H1 (cell line): ENCODE results near the gene SOWAHC. TPM values are rescaled to one million over a fixed set of nuclear protein-coding genes. Genes with fewer than 3 reads are reported as not detected.

Experiments used
- CTCF ChIA-PET: fragments of 300-600 bp; sonication (Branson Sonifier 250); formaldehyde crosslinking; loops from one replicate; lab custom pipeline; 2021; ENCODE audit not compliant: partially characterized antibody; lab: Charles Lee
- POLR2A ChIA-PET: fragments of 300-600 bp; sonication (Branson Sonifier 250); formaldehyde crosslinking; loops from one replicate; lab custom pipeline; 2021; ENCODE audit warnings: inconsistent platforms; ENCODE audit not compliant: partially characterized antibody; lab: Charles Lee
- DNase-seq, 2 experiments: peaks; one replicate each; pipeline versions ENCODE4 v3.0.0 to v3.0.0-alpha.2; 2010 to 2022; ENCODE audit warnings: low spot score in 2 of 2, low read depth in 1 of 2, mixed read lengths in 1 of 2
- FAIRE-seq: peaks from 2 replicates; lab custom pipeline; 2011; peaks lifted over from hg19 to GRCh38; lab: Jason Lieb, UNC
- H2AFZ ChIP-seq: 2 replicates; pipeline ENCODE4 v1.8.1; 2012; ENCODE audit warnings: low read length, inconsistent platforms
- H2AK5ac ChIP-seq: 2 replicates; pipeline ENCODE4 v1.6.1; 2013; ENCODE audit warnings: low read depth, low read length
- H2BK120ac ChIP-seq: replicated peaks from 2 replicates; pipeline ENCODE3; 2013; ENCODE audit warnings: low read depth, low read length, inconsistent platforms
- H2BK12ac ChIP-seq: 2 replicates; pipeline ENCODE4 v1.6.1; 2013; ENCODE audit warnings: low read depth, low read length
- H2BK15ac ChIP-seq: 2 replicates; pipeline ENCODE4 v1.6.1; 2013; ENCODE audit warnings: low read length
- H2BK20ac ChIP-seq: 2 replicates; pipeline ENCODE4 v1.6.1; 2013; ENCODE audit warnings: low read length
- H2BK5ac ChIP-seq: 2 replicates; pipeline ENCODE4 v1.6.1; 2013; ENCODE audit warnings: low read depth, low read length
- H3K14ac ChIP-seq: 2 replicates; pipeline ENCODE4 v1.6.1; 2013; ENCODE audit warnings: inconsistent platforms; ENCODE audit not compliant: insufficient read length
- H3K18ac ChIP-seq: 2 replicates; pipeline ENCODE4 v1.6.1; 2013; ENCODE audit warnings: low read length; ENCODE audit errors: extremely low read depth
- H3K23ac ChIP-seq: 2 replicates; pipeline ENCODE4 v1.6.1; 2013; ENCODE audit warnings: inconsistent platforms; ENCODE audit not compliant: insufficient read length
- H3K23me2 ChIP-seq: 2 replicates; pipeline ENCODE4 v1.6.1; 2013; ENCODE audit warnings: low read depth, low read length
- H3K27ac ChIP-seq: 2 replicates; pipeline ENCODE4 v1.6.1; 2011; ENCODE audit warnings: low read depth, low read length, inconsistent platforms
- H3K27me3 ChIP-seq, 4 experiments: replicated peaks in 1 of 4; 1 replicate in 1 of 4; 2 replicates in 3 of 4; pipeline versions ENCODE4 v1.6.1 to v1.8.1; 2011 to 2013; ENCODE audit warnings: low read length in 3 of 4, mild to moderate bottlenecking in 3 of 4, inconsistent platforms in 2 of 4, mixed read lengths in 2 of 4, moderate library complexity in 1 of 4; ENCODE audit not compliant: control insufficient read depth in 3 of 4, insufficient read depth in 3 of 4; ENCODE audit errors: extremely low read depth in 1 of 4
- H3K36me3 ChIP-seq, 4 experiments: 2 replicates each; pipeline versions ENCODE4 v1.6.1 to v1.8.1; 2011 to 2013; ENCODE audit warnings: mild to moderate bottlenecking in 4 of 4, low read length in 3 of 4, moderate library complexity in 2 of 4, control low read depth in 1 of 4, inconsistent platforms in 1 of 4; ENCODE audit not compliant: insufficient read depth in 4 of 4, control insufficient read depth in 2 of 4
- H3K4ac ChIP-seq: replicated peaks from 2 replicates; pipeline ENCODE3; 2013; ENCODE audit warnings: low read length, low read depth, mixed read lengths, inconsistent platforms; ENCODE audit not compliant: insufficient read length
- H3K4me1 ChIP-seq, 4 experiments: replicated peaks in 1 of 4; 1 replicate in 1 of 4; 2 replicates in 3 of 4; pipeline versions ENCODE4 v1.6.1 to v1.8.1; 2011 to 2013; ENCODE audit warnings: low read length in 3 of 4, inconsistent platforms in 2 of 4, mixed read lengths in 1 of 4; ENCODE audit not compliant: insufficient read depth in 4 of 4, control insufficient read depth in 3 of 4
- H3K4me2 ChIP-seq, 2 experiments: 2 replicates each; pipeline versions ENCODE4 v1.6.1 to v1.8.1; 2011 to 2013; ENCODE audit warnings: low read depth in 2 of 2, low read length in 2 of 2, control low read depth in 1 of 2, inconsistent platforms in 1 of 2, mild to moderate bottlenecking in 1 of 2; ENCODE audit not compliant: insufficient read depth in 1 of 2
- H3K4me3 ChIP-seq, 4 experiments: fragments of 200-600, 300-600 bp in 1 of 4; sonication (generic), shearing (Covaris generic), sonication (Bioruptor Twin) in 1 of 4; 2 replicates each; pipeline versions ENCODE4 v1.5.1 to v1.8.1; 2011 to 2016; ENCODE audit warnings: low read length in 4 of 4, low read depth in 3 of 4, control low read depth in 2 of 4, inconsistent platforms in 2 of 4, mild to moderate bottlenecking in 2 of 4, mixed read lengths in 1 of 4, moderate library complexity in 1 of 4; ENCODE audit not compliant: insufficient read depth in 2 of 4; ENCODE audit errors: extremely low read depth in 1 of 4
- H3K56ac ChIP-seq: replicated peaks from 2 replicates; pipeline ENCODE3; 2013; ENCODE audit warnings: low read depth, mild to moderate bottlenecking, mixed read lengths, low read length, inconsistent platforms; ENCODE audit not compliant: insufficient read length
- H3K79me1 ChIP-seq: 2 replicates; pipeline ENCODE4 v1.6.1; 2013; ENCODE audit warnings: low read depth, low read length, control low read depth
- H3K79me2 ChIP-seq, 2 experiments: 2 replicates each; pipeline versions ENCODE4 v1.6.1 to v1.8.1; 2012 to 2013; ENCODE audit warnings: low read length in 2 of 2, mild to moderate bottlenecking in 2 of 2, inconsistent platforms in 1 of 2; ENCODE audit not compliant: insufficient read depth in 2 of 2, control insufficient read depth in 1 of 2
- H3K9ac ChIP-seq, 4 experiments: replicated peaks in 1 of 4; 1 replicate in 1 of 4; 2 replicates in 3 of 4; pipeline versions ENCODE4 v1.6.1 to v1.8.1; 2011 to 2013; ENCODE audit warnings: low read depth in 3 of 4, low read length in 3 of 4, control low read depth in 2 of 4, mild to moderate bottlenecking in 2 of 4, moderate library complexity in 2 of 4, inconsistent platforms in 1 of 4; ENCODE audit errors: extremely low read depth in 1 of 4
- H3K9me3 ChIP-seq, 2 experiments: 2 replicates each; pipeline versions ENCODE4 v1.6.1 to v1.8.1; 2012 to 2013; ENCODE audit warnings: mild to moderate bottlenecking in 2 of 2, moderate library complexity in 2 of 2, control low read depth in 1 of 2, inconsistent platforms in 1 of 2, low read depth in 1 of 2, low read length in 1 of 2, mixed read lengths in 1 of 2; ENCODE audit not compliant: insufficient read depth in 2 of 2
- H4K20me1 ChIP-seq, 2 experiments: replicated peaks in 1 of 2; 2 replicates each; pipeline versions ENCODE3 to v1.8.1; 2011 to 2013; ENCODE audit warnings: inconsistent platforms in 2 of 2, low read length in 2 of 2, mild to moderate bottlenecking in 1 of 2; ENCODE audit not compliant: insufficient read depth in 2 of 2, control insufficient read depth in 1 of 2
- H4K5ac ChIP-seq: 2 replicates; pipeline ENCODE4 v1.6.1; 2013; ENCODE audit warnings: low read length, low read depth, mixed read lengths, inconsistent platforms; ENCODE audit not compliant: insufficient read length
- H4K8ac ChIP-seq: 2 replicates; pipeline ENCODE4 v1.8.0; 2013; ENCODE audit warnings: mild to moderate bottlenecking, moderate library complexity, low read length, inconsistent platforms; ENCODE audit not compliant: insufficient read depth; ENCODE audit errors: extremely low read depth
- H4K91ac ChIP-seq: replicated peaks from 2 replicates; pipeline ENCODE3; 2013; ENCODE audit warnings: low read length, mixed read lengths, inconsistent platforms; ENCODE audit not compliant: insufficient read length
- NRF1 ChIP-seq: IDR thresholded peaks from 2 replicates; pipeline ENCODE4 v1.6.1; 2011; ENCODE audit warnings: mild to moderate bottlenecking, low read depth, low read length, improper control_type of control experiment
- RFX5 ChIP-seq: IDR thresholded peaks from 2 replicates; pipeline ENCODE4 v1.6.1; 2011; ENCODE audit warnings: low read depth, low read length, improper control_type of control experiment, borderline replicate concordance
- SRF ChIP-seq: IDR thresholded peaks from 2 replicates; pipeline ENCODE4 v1.6.1; 2011; ENCODE audit warnings: mild to moderate bottlenecking, low read depth, low read length, moderate library complexity
- WGBS, 2 experiments: shearing (Covaris generic) in 1 of 2; methylation state at CpG; one replicate each; pipeline versions ENCODE4 v1.1.6 to v1.1.7; 2013 to 2015; ENCODE audit warnings: low lambda C conversion rate in 2 of 2, mixed read lengths in 2 of 2, inconsistent platforms in 1 of 2, low coverage in 1 of 2, missing lambda C conversion rate in 1 of 2; ENCODE audit not compliant: insufficient replicate concordance in 2 of 2, insufficient coverage in 1 of 2, insufficient read length in 1 of 2; ENCODE audit errors: extremely low coverage in 1 of 2, missing lambda C conversion rate in 1 of 2; 5-methylcytosine and 5-hydroxymethylcytosine counted together
- polyA plus RNA-seq, 7 experiments: library from polyadenylated mRNA; depleted of rRNA in 3 of 7; stranded (reverse) in 5 of 7; unstranded in 2 of 7; fragments of >200 nt in 5 of 7; fragments of 200-250 nt in 2 of 7; gene quantifications; 1 replicate in 5 of 7; 2 replicates in 1 of 7; 4 replicates in 1 of 7; pipeline versions ENCODE4 v1.2.1 to v1.2.3, GENCODE V29; 2011 to 2013; ENCODE audit warnings: missing spikeins in 2 of 7, mixed read lengths in 2 of 7
- total RNA-seq: library from RNA; stranded (reverse); fragmentation: NEBNext Ultra II Directional; extraction: Animal tissue kit (Norgen Biotek cat#: 25700); gene quantifications from 2 replicates; pipeline ENCODE4 v1.2.1, GENCODE V29; 2021

Gene SOWAHC
- total and polyA plus RNA-seq, 2 of the 8 experiments (the other 6 are each of a cell fraction or from before 2014, with no cell fraction given) = 3.1 to 17.8 TPM

DNA sequence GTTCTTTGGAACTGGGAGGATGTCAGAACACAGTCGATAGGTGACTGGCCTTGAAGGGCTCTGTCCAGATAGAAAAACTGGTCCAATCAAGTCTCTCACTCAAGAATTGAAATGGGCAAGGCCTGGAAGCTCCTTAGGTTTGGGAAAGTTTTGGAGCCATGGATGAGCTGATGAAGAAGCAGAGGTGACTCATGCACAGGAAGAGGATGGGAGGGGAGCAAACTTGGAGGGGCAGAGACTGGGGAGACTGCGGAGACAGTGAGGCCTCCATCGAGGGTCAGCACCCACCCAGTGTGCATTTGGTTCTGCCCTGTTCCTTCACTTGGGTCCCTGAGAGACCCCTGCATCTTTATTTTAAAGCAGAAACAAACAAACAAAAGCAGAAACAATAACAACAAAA is 41.1 kb downstream of the SOWAHC start:
- Histone ChIP-seq H2BK120ac (no peak overlapping the region), H2BK5ac (no peak overlapping the region), H2BK12ac (no peak overlapping the region), H3K9me3 (no peaks in the 10 kb centered on the region), H3K14ac (no peak overlapping the region), H4K91ac (no peak overlapping the region), H3K56ac (no peak overlapping the region), H2BK15ac (no peak overlapping the region), H3K4me3 (no peak overlapping the region), H4K20me1 (no peaks in the 10 kb centered on the region), H4K8ac (no peak overlapping the region), H3K23ac (no peak overlapping the region), H3K18ac (no peak overlapping the region), H3K23me2 (no peaks in the 10 kb centered on the region), H2BK20ac (no peak overlapping the region), H3K36me3 (no peaks in the 10 kb centered on the region), H3K4me1 (peaks cover 0 to 6% (median 2%) of the 10 kb centered on the region in 4 experiments; a peak in 5 of 7 replicates), H3K79me2 (no peaks in the 10 kb centered on the region), H3K4me2 (no peak overlapping the region), H3K79me1 (no peaks in the 10 kb centered on the region), H2AFZ (no peak overlapping the region), H3K4ac (no peak overlapping the region), H3K27me3 (no peaks in the 10 kb centered on the region), H3K9ac (no peak overlapping the region), H3K27ac (no peak overlapping the region), H4K5ac (no peak overlapping the region), H2AK5ac (no peak overlapping the region)
- no peak for TF ChIP-seq NRF1
- TF ChIP-seq RFX5 = no peak
- no peak for TF ChIP-seq SRF
- WGBS, 2 experiments = 100% methylated on average over 3 of the region's 3 CpGs; no CpG with 5 or more reads in 1 of the 2 experiments
- CTCF ChIA-PET = interaction anchor here (0.7 to 2.6 kb wide), 4 partner anchors 8 to 123 kb away, joined by 3 to 10 read pairs (median 6); no protein-coding TSS in a partner anchor
- no peak for DNase-seq
- POLR2A ChIA-PET = interaction anchor here (0.7 kb wide), 1 partner anchor 11 kb away, joined by 5 read pairs; no protein-coding TSS in a partner anchor
- no peak for FAIRE-seq
